ENCODE measurements around the gene TMEM212. TPM values are rescaled to one million over a fixed set of nuclear protein-coding genes. Genes with fewer than 3 reads are reported as not detected.
A peak's percentile ranks its signal among the peaks of the same experiment; 100 is the strongest.

TMEM212 gene
- total RNA-seq, 1 donor from 2014 or later, result not detected

- Histone ChIP-seq H3K36me3 (ENCODE audit: insufficient read depth, low read length) (no peaks in the 10 kb centered on the region), H3K27me3 (ENCODE audit: insufficient read depth, low read length) (no peaks in the 10 kb centered on the region), H3K9me3 (ENCODE audit: insufficient read depth, low read depth, low read length) (no peaks in the 10 kb centered on the region), H3K9ac (ENCODE audit: low read length) (no peak overlapping the region), H3K4me1 (ENCODE audit: insufficient read depth, low read length) (peaks cover 16% of the 10 kb centered on the region), H3K4me2 (ENCODE audit: low read length) (no peak overlapping the region), H3K4me3 (ENCODE audit: insufficient read depth, low read depth, low read length) (no peak overlapping the region), H3K79me2 (ENCODE audit: insufficient read depth, low read length) (no peaks in the 10 kb centered on the region), H4K20me1 (ENCODE audit: insufficient read depth, low read length) (no peaks in the 10 kb centered on the region), H2AFZ (ENCODE audit: low read depth, low read length) (no peak overlapping the region), H3K27ac (ENCODE audit: low read depth, low read length) (no peak overlapping the region)
- TF ChIP-seq, protein P1, sequence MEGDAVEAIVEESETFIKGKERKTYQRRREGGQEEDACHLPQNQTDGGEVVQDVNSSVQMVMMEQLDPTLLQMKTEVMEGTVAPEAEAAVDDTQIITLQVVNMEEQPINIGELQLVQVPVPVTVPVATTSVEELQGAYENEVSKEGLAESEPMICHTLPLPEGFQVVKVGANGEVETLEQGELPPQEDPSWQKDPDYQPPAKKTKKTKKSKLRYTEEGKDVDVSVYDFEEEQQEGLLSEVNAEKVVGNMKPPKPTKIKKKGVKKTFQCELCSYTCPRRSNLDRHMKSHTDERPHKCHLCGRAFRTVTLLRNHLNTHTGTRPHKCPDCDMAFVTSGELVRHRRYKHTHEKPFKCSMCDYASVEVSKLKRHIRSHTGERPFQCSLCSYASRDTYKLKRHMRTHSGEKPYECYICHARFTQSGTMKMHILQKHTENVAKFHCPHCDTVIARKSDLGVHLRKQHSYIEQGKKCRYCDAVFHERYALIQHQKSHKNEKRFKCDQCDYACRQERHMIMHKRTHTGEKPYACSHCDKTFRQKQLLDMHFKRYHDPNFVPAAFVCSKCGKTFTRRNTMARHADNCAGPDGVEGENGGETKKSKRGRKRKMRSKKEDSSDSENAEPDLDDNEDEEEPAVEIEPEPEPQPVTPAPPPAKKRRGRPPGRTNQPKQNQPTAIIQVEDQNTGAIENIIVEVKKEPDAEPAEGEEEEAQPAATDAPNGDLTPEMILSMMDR (IDR thresholded peaks at IDR 0.05; ENCODE audit: insufficient read depth, low read depth, low read length), result no peak
- no peak for TF ChIP-seq EZH2 (IDR thresholded peaks at IDR 0.05; ENCODE audit: insufficient read depth, low read length)
- no peak for FAIRE-seq
- Mint-ChIP-seq H3K4me3 (ENCODE audit: unreplicated experiment) (no peak overlapping the region), H3K9me3 (ENCODE audit: unreplicated experiment) (no peaks in the 10 kb centered on the region), H3K27ac (ENCODE audit: unreplicated experiment) (peak overlapping the region; percentile 6), H3K27me3 (ENCODE audit: low read depth, unreplicated experiment) (no peaks in the 10 kb centered on the region), H3K36me3 (ENCODE audit: low read depth, unreplicated experiment) (no peaks in the 10 kb centered on the region), H3K4me1 (ENCODE audit: low read depth, unreplicated experiment) (peaks cover 15% of the 10 kb centered on the region)
- no peak for DNase-seq (ENCODE audit: low read depth)
Observed at GRCh38 chr3:171835116-171835515, 8.0 kb upstream of the TMEM212 start.

- Mint-ChIP-seq H3K9me3 (ENCODE audit: unreplicated experiment) (no peaks in the 10 kb centered on the region), H3K36me3 (ENCODE audit: low read depth, unreplicated experiment) (no peaks in the 10 kb centered on the region), H3K27ac (ENCODE audit: unreplicated experiment) (no peak overlapping the region), H3K4me3 (ENCODE audit: unreplicated experiment) (no peak overlapping the region), H3K4me1 (ENCODE audit: low read depth, unreplicated experiment) (peaks cover 16% of the 10 kb centered on the region), H3K27me3 (ENCODE audit: low read depth, unreplicated experiment) (no peaks in the 10 kb centered on the region)
- no peaks in the 10 kb centered on the region for H3K27me3 ChIP-seq (ENCODE audit: insufficient read depth, low read length)
- H3K79me2 ChIP-seq (ENCODE audit: insufficient read depth, low read length), result no peaks in the 10 kb centered on the region
- FAIRE-seq (no peak), DNase-seq (ENCODE audit: low read depth) (no peak)
- no peaks in the 10 kb centered on the region for H4K20me1 ChIP-seq (ENCODE audit: insufficient read depth, low read length)
- H3K4me2 ChIP-seq (ENCODE audit: low read length), result no peak overlapping the region
- no peak overlapping the region for H3K4me3 ChIP-seq (ENCODE audit: insufficient read depth, low read depth, low read length)
- no peak overlapping the region for H3K27ac ChIP-seq (ENCODE audit: low read depth, low read length)
- no peak overlapping the region for H3K9ac ChIP-seq (ENCODE audit: low read length)
- H3K36me3 ChIP-seq (ENCODE audit: insufficient read depth, low read length), result no peaks in the 10 kb centered on the region
- H3K4me1 ChIP-seq (ENCODE audit: insufficient read depth, low read length), result peaks cover 16% of the 10 kb centered on the region
- no peak for TF ChIP-seq EZH2 (IDR thresholded peaks at IDR 0.05; ENCODE audit: insufficient read depth, low read length)
- TF ChIP-seq, protein P1 (IDR thresholded peaks at IDR 0.05; ENCODE audit: insufficient read depth, low read depth, low read length), result no peak
- H2AFZ ChIP-seq (ENCODE audit: low read depth, low read length), result no peak overlapping the region
- no peaks in the 10 kb centered on the region for H3K9me3 ChIP-seq (ENCODE audit: insufficient read depth, low read depth, low read length)
Observed at GRCh38 chr3:171835613-171836012, 7.5 kb upstream of the TMEM212 start.

DNA sequence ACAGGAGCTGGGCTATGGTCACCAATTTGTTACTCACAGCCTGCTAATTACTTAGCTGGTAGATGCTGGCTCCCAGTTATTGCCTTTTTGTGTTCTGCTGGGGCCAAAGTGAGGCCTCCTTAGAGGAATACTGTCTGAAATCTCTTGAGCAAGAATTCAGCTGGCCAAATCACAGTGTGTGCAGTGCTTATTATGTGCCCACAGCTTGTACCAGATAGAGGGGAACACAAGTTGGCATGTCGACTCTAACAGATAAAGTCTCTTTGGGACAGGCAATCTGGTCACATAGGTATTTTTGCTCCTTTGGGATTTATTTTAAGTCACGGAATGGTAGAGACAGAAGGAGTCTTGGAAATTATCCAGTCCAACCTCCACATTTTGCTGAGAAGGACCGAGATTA is 6.3 kb upstream of the TMEM212 start:
- Histone ChIP-seq H4K20me1 (ENCODE audit: insufficient read depth, low read length) (no peaks in the 10 kb centered on the region), H3K9ac (ENCODE audit: low read length) (no peak overlapping the region), H3K9me3 (ENCODE audit: insufficient read depth, low read depth, low read length) (no peaks in the 10 kb centered on the region), H2AFZ (ENCODE audit: low read depth, low read length) (no peak overlapping the region), H3K27me3 (ENCODE audit: insufficient read depth, low read length) (no peaks in the 10 kb centered on the region), H3K36me3 (ENCODE audit: insufficient read depth, low read length) (no peaks in the 10 kb centered on the region), H3K27ac (ENCODE audit: low read depth, low read length) (no peak overlapping the region), H3K4me1 (ENCODE audit: insufficient read depth, low read length) (peaks cover 24% of the 10 kb centered on the region), H3K4me3 (ENCODE audit: insufficient read depth, low read depth, low read length) (no peak overlapping the region), H3K4me2 (ENCODE audit: low read length) (no peak overlapping the region), H3K79me2 (ENCODE audit: insufficient read depth, low read length) (no peaks in the 10 kb centered on the region)
- no peak for TF ChIP-seq EZH2 (IDR thresholded peaks at IDR 0.05; ENCODE audit: insufficient read depth, low read length)
- TF ChIP-seq, protein P1 (IDR thresholded peaks at IDR 0.05; ENCODE audit: insufficient read depth, low read depth, low read length), result no peak
- H3K36me3 Mint-ChIP-seq (ENCODE audit: low read depth, unreplicated experiment), result no peaks in the 10 kb centered on the region
- H3K9me3 Mint-ChIP-seq (ENCODE audit: unreplicated experiment), result no peaks in the 10 kb centered on the region
- DNase-seq (ENCODE audit: low read depth), result no peak
- H3K4me1 Mint-ChIP-seq (ENCODE audit: low read depth, unreplicated experiment), result peaks cover 29% of the 10 kb centered on the region
- H3K4me3 Mint-ChIP-seq (ENCODE audit: unreplicated experiment), result no peak overlapping the region
- no peak overlapping the region for H3K27ac Mint-ChIP-seq (ENCODE audit: unreplicated experiment)
- FAIRE-seq, result no peak
- no peaks in the 10 kb centered on the region for H3K27me3 Mint-ChIP-seq (ENCODE audit: low read depth, unreplicated experiment)
